ENCODE data around the gene GRID1.

- TF ChIP-seq CTCF (conservative IDR thresholded peaks at IDR 0.05; ENCODE audit: low read depth, low read length): no peak
- TF ChIP-seq EZH2 (IDR thresholded peaks at IDR 0.05; ENCODE audit: low read length, unreplicated experiment): no peak
Observed at GRCh38 chr10:85787393-85787792, 579.2 kb downstream of the GRID1 start.

Data from PC-3 (cell line).